ENCODE results near the gene UNC119. TPM values are rescaled to one million over a fixed set of nuclear protein-coding genes. Genes with fewer than 3 reads are reported as not detected.
"Not testable (repeated sequence)": the region's sequence is repeated elsewhere in the genome, so short reads cannot be mapped to it uniquely, and the experiment has no call there.

The UNC119 gene
- total and polyA plus RNA-seq, 7 donors, result 1.9 to 7.8 (median 2.6) TPM

GRCh38 chr17:28576758-28577465, 24.5 kb upstream of the UNC119 start, which contains the start of gene ALDOC:
TSS of gene ALDOC (minus strand) at chr17:28576895. CDS start at chr17:28575532, 1,363 bp downstream.
- peaks cover 6% of the 10 kb centered on the region for H3K4me1 ChIP-seq
- 8 to 11% (median 9%) methylated on average over 22 to 25 of the region's 26 CpGs for WGBS, 3 donors
- DNase-seq (peak; percentile 97 to 98), ATAC-seq (peak; percentile 97 to 98 (median 97))
- no peaks in the 10 kb centered on the region for H3K9me3 ChIP-seq
- H3K36me3 ChIP-seq (ENCODE audit: insufficient read depth in 1 of 2, low read depth in 1 of 2), result no peaks in the 10 kb centered on the region
- no peaks in the 10 kb centered on the region for H3K27me3 ChIP-seq (ENCODE audit: insufficient read depth in 3 of 3, low read length in 2 of 3)
- peak within 1 kb of the TSS; percentile 41 for H3K4me3 ChIP-seq
- intact Hi-C loops (cut with DNase I), result no loop called here
- no peak for TF ChIP-seq CTCF (IDR thresholded peaks at IDR 0.05)
- no peak within 1 kb of the TSS for H3K27ac ChIP-seq

GRCh38 chr17:28576016-28576415, 23.6 kb upstream of the UNC119 start:
- H3K27me3 ChIP-seq (ENCODE audit: insufficient read depth in 3 of 3, low read length in 2 of 3); H3K27ac ChIP-seq; H3K36me3 ChIP-seq (ENCODE audit: insufficient read depth in 1 of 2, low read depth in 1 of 2); ATAC-seq; intact Hi-C loops (cut with DNase I); H3K4me3 ChIP-seq; H3K4me1 ChIP-seq; H3K9me3 ChIP-seq; DNase-seq: not testable (repeated sequence)
- WGBS, 3 donors, result 63 to 72% (median 66%) methylated on average over 3 of the region's 3 CpGs

GRCh38 chr17:28575126-28575795, 22.8 kb upstream of the UNC119 start:
- ATAC-seq (no peak), DNase-seq (no peak)
- 91 to 94% (median 92%) methylated on average over 14 of the region's 14 CpGs for WGBS, 3 donors
- no peaks in the 10 kb centered on the region for H3K36me3 ChIP-seq (ENCODE audit: insufficient read depth in 1 of 2, low read depth in 1 of 2)
- TF ChIP-seq CTCF (IDR thresholded peaks at IDR 0.05), result no peak
- H3K4me3 ChIP-seq, result no peak overlapping the region
- H3K27ac ChIP-seq, result no peak overlapping the region
- H3K27me3 ChIP-seq (ENCODE audit: insufficient read depth in 3 of 3, low read length in 2 of 3), result no peaks in the 10 kb centered on the region
- H3K9me3 ChIP-seq, result no peaks in the 10 kb centered on the region
- intact Hi-C loops (cut with DNase I), result no loop called here
- H3K4me1 ChIP-seq, result peaks cover 9% of the 10 kb centered on the region

- DNase-seq, result no peak
- no peak for ATAC-seq
Measured at GRCh38 chr17:28574526-28574925, 22.1 kb upstream of the UNC119 start.

More at GRCh38 chr17:28574526-28574925, 22.1 kb upstream of the UNC119 start:
- Histone ChIP-seq H3K27me3 (ENCODE audit: insufficient read depth in 3 of 3, low read length in 2 of 3) (no peaks in the 10 kb centered on the region), H3K4me1 (peaks cover 16% of the 10 kb centered on the region), H3K27ac (no peak overlapping the region), H3K4me3 (no peak overlapping the region), H3K36me3 (ENCODE audit: insufficient read depth in 1 of 2, low read depth in 1 of 2) (peaks cover 0 to 3% of the 10 kb centered on the region in 2 donors), H3K9me3 (no peaks in the 10 kb centered on the region)
- WGBS, 3 donors, result 86 to 91% (median 87%) methylated on average over 7 of the region's 7 CpGs
- intact Hi-C loops (cut with DNase I), result no loop called here
- TF ChIP-seq CTCF (IDR thresholded peaks at IDR 0.05), result no peak

All from psoas muscle (tissue), 8 donors.